Measurements from ENCODE around the gene NEMF. TPM values are rescaled to one million over a fixed set of nuclear protein-coding genes. Genes with fewer than 3 reads are reported as not detected.
A peak's percentile ranks its signal among the peaks of the same experiment; 100 is the strongest.

The NEMF gene
- polyA plus RNA-seq, 1 donor (not counting 4 experiments of a cell fraction or from before 2014, with no cell fraction given) = 55.1 TPM

DNA sequence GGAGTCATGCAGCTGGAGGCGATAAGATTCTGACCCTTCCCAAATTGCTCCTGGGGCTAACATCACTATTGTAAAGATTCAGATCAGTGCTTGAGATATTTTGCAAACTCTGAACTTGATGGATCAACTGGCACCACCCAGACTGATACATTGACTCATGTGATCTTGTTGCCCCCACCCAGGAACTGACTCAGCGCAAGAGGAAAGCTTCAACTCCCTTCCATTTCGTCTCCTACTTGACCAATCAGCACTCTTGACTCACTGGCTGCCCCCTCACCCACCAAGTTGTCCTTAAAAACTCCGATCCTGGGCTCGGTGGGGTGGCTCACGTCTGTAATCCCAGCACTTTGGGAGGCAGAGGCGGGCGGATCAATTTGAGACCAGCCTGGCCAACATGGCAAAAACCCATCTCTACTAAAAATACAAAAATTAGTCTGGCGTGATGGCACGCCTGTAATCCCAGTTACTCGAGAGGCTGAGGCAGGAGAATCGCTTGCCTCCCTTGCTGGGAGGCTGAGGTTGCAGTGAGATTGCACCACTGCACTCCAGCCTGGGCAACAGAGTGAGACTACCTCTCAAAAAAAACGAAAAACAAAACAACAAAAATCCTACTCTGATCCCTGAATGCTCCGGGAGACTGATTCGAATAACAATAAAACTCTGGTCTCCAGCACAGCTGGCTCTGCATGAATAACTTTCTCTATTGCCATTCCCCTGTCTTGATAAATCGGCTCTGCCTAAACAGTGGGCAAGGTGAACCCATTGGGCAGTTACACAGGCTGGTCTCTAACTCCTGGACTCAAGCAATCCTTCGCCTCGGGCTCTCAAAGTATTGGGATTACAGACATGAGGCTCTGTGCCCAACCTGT, 30.5 kb upstream of the NEMF start:
- Histone ChIP-seq H3K4me2 (ENCODE audit: control insufficient read depth, extremely low read depth, insufficient read depth, low read depth, low read length) (peak overlapping the region; percentile 45), H3K4me3 (ENCODE audit: control insufficient read depth in 2 of 3, extremely low read depth in 1 of 3, insufficient read depth in 2 of 3, low read depth in 1 of 3, low read length in 3 of 3) (no peak overlapping the region), H3K9me3 (ENCODE audit: control insufficient read depth, low read depth, low read length) (no peaks in the 10 kb centered on the region), H3K79me2 (ENCODE audit: control insufficient read depth, insufficient read depth, low read length) (no peaks in the 10 kb centered on the region), H3K27me3 (ENCODE audit: control insufficient read depth, extremely low read depth, insufficient read depth, low read length) (no peaks in the 10 kb centered on the region), H4K20me1 (ENCODE audit: control insufficient read depth, extremely low read depth, insufficient read depth, low read length) (no peaks in the 10 kb centered on the region), H3K9ac (ENCODE audit: control insufficient read depth, extremely low read depth, insufficient read depth, low read length) (no peak overlapping the region), H2AFZ (ENCODE audit: control insufficient read depth, low read length) (peak overlapping the region; percentile 42), H3K36me3 (ENCODE audit: control insufficient read depth in 2 of 2, extremely low read depth in 1 of 2, insufficient read depth in 2 of 2, low read length in 2 of 2) (no peaks in the 10 kb centered on the region), H3K4me1 (ENCODE audit: control insufficient read depth, extremely low read depth, insufficient read depth, low read length) (peaks cover 24% of the 10 kb centered on the region), H3K9me1 (ENCODE audit: control insufficient read depth, extremely low read depth, insufficient read depth, low read length) (no peaks in the 10 kb centered on the region), H3K27ac (ENCODE audit: control insufficient read depth, insufficient read depth, low read length) (peak overlapping the region; percentile 63)
- DNase-seq (ENCODE audit: low read depth, low spot score) (no peak), FAIRE-seq (peak; percentile 73)
- TF ChIP-seq EZH2 (IDR thresholded peaks at IDR 0.05; ENCODE audit: low read length) = no peak
- TF ChIP-seq, protein P1, sequence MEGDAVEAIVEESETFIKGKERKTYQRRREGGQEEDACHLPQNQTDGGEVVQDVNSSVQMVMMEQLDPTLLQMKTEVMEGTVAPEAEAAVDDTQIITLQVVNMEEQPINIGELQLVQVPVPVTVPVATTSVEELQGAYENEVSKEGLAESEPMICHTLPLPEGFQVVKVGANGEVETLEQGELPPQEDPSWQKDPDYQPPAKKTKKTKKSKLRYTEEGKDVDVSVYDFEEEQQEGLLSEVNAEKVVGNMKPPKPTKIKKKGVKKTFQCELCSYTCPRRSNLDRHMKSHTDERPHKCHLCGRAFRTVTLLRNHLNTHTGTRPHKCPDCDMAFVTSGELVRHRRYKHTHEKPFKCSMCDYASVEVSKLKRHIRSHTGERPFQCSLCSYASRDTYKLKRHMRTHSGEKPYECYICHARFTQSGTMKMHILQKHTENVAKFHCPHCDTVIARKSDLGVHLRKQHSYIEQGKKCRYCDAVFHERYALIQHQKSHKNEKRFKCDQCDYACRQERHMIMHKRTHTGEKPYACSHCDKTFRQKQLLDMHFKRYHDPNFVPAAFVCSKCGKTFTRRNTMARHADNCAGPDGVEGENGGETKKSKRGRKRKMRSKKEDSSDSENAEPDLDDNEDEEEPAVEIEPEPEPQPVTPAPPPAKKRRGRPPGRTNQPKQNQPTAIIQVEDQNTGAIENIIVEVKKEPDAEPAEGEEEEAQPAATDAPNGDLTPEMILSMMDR (optimal IDR thresholded peaks at IDR 0.05 in 1 of 3, IDR thresholded peaks at IDR 0.05 in 1 of 3, conservative IDR thresholded peaks at IDR 0.05 in 1 of 3; ENCODE audit: extremely low read depth in 1 of 3, insufficient read depth in 2 of 3, low read length in 3 of 3) = no peak
- dilution Hi-C loops (cut with MboI; ENCODE audit: extremely low pct_ligation_motif_present, low sequenced_read_pairs) = no loop called here

DNA sequence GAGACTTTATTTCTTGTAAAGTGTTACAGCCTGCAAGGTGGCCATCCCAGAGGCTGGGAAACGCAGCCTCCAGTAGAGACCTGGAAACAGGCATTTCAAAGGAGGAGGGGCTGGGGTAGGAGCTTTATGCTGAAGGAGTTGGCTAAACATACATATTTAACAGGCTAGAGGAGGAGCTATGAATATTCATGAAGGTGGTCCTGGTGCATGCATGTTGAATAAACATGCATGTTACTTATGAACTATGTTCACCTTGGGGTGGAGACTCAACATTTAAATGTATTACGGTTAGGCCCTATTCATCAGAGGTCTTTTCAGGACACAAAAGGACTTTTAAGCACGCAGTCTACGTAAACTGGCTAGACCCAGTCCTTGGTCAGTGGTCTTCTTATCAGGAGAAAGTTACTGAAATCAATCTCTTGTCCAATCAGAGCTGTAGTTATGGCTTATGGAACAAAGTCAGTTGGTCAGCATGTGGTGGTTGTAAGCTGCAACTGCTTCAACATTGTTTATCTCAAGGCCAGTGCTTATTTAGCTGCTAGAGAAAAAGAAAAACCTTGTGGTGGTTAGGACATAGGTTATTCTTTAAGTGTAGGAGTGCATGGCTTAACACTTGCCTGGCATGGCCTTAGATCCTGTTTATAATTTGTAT, 28.9 kb upstream of the NEMF start:
- FAIRE-seq = no peak
- H3K9me1 ChIP-seq (ENCODE audit: control insufficient read depth, extremely low read depth, insufficient read depth, low read length) = no peaks in the 10 kb centered on the region
- no peaks in the 10 kb centered on the region for H3K79me2 ChIP-seq (ENCODE audit: control insufficient read depth, insufficient read depth, low read length)
- H2AFZ ChIP-seq (ENCODE audit: control insufficient read depth, low read length) = no peak overlapping the region
- H3K9ac ChIP-seq (ENCODE audit: control insufficient read depth, extremely low read depth, insufficient read depth, low read length) = no peak overlapping the region
- no peaks in the 10 kb centered on the region for H3K9me3 ChIP-seq (ENCODE audit: control insufficient read depth, low read depth, low read length)
- dilution Hi-C loops (cut with MboI; ENCODE audit: extremely low pct_ligation_motif_present, low sequenced_read_pairs) = no loop called here
- DNase-seq (ENCODE audit: low read depth, low spot score) = no peak
- H3K36me3 ChIP-seq (ENCODE audit: control insufficient read depth in 2 of 2, extremely low read depth in 1 of 2, insufficient read depth in 2 of 2, low read length in 2 of 2) = no peaks in the 10 kb centered on the region
- no peak overlapping the region for H3K27ac ChIP-seq (ENCODE audit: control insufficient read depth, insufficient read depth, low read length)
- H3K4me1 ChIP-seq (ENCODE audit: control insufficient read depth, extremely low read depth, insufficient read depth, low read length) = peaks cover 24% of the 10 kb centered on the region
- no peak overlapping the region for H3K4me2 ChIP-seq (ENCODE audit: control insufficient read depth, extremely low read depth, insufficient read depth, low read depth, low read length)
- TF ChIP-seq EZH2 (IDR thresholded peaks at IDR 0.05; ENCODE audit: low read length) = no peak
- TF ChIP-seq, protein P1 (optimal IDR thresholded peaks at IDR 0.05 in 1 of 3, IDR thresholded peaks at IDR 0.05 in 1 of 3, conservative IDR thresholded peaks at IDR 0.05 in 1 of 3; ENCODE audit: extremely low read depth in 1 of 3, insufficient read depth in 2 of 3, low read length in 3 of 3) = no peak
- no peaks in the 10 kb centered on the region for H3K27me3 ChIP-seq (ENCODE audit: control insufficient read depth, extremely low read depth, insufficient read depth, low read length)
- H4K20me1 ChIP-seq (ENCODE audit: control insufficient read depth, extremely low read depth, insufficient read depth, low read length) = no peaks in the 10 kb centered on the region
- no peak overlapping the region for H3K4me3 ChIP-seq (ENCODE audit: control insufficient read depth in 2 of 3, extremely low read depth in 1 of 3, insufficient read depth in 2 of 3, low read depth in 1 of 3, low read length in 3 of 3)

Data from keratinocyte (primary cell).